Right forelimb (tissue), 1 donor: Measurements from ENCODE around the gene DQX1.

Experiments used
- DNase-seq: peaks from one replicate; pipeline ENCODE4 v3.0.0-alpha.2; 2018

DQX1 gene

DNA sequence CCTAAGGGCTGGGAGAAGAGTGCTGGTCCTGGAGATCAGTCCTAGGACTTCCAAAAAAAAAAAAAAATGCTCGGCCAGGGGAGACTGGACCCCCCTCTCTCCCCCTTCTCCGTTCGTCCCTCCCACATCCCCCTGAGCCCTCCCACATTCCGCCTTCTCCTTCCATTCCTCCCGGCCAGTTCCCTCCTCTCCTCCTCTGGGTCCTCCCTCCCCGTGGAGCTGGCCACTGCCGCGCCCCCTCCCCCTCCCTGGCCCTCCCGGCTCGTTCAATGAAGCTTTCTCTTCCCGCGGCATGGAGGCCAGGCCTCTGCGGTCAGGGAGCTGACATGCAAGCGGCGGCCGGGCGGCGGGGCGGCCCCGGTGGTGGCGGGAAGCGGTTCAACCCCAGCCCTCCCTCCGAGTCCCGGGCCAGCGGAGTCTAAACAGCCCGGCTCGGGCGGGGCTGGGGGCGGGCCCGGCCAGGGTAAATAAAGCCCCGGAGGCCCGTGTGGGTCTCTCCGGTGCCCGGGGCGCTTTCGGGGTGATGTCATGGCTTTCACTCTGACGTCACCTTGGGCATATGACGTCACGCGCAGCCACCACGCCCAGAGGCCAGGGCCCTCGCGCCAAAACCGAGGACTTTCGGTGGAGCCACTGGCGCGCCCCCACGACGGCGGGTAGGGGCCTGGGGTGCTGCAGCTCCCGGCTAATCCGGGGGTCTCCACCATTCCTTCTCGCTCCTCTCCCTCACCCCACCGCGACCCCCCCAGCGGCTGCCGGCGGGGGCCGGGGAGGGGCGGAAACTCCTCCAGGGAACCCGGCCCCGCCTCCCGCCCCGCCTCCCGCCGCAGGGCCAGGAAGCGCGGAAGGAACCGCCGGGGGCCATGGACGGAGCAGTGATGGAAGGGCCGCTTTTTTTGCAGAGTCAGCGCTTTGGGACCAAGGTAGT is 28.1 kb upstream of the DQX1 start, which contains the start of the genes DOK1 and LOXL3:
Gene DOK1 (plus strand): TSS at position 829 of the 928 bp plus-strand sequence. CDS start 35 bp downstream, at position 864.
Gene LOXL3 (minus strand): TSS at position 51 of the 928 bp plus-strand sequence. CDS start 1,308 bp downstream, outside the sequence.
- DNase-seq = peak; percentile 92

GRCh38 chr2:74552914-74553811 is 27.1 kb upstream of the DQX1 start:
- peak; percentile 61 for DNase-seq

DNA sequence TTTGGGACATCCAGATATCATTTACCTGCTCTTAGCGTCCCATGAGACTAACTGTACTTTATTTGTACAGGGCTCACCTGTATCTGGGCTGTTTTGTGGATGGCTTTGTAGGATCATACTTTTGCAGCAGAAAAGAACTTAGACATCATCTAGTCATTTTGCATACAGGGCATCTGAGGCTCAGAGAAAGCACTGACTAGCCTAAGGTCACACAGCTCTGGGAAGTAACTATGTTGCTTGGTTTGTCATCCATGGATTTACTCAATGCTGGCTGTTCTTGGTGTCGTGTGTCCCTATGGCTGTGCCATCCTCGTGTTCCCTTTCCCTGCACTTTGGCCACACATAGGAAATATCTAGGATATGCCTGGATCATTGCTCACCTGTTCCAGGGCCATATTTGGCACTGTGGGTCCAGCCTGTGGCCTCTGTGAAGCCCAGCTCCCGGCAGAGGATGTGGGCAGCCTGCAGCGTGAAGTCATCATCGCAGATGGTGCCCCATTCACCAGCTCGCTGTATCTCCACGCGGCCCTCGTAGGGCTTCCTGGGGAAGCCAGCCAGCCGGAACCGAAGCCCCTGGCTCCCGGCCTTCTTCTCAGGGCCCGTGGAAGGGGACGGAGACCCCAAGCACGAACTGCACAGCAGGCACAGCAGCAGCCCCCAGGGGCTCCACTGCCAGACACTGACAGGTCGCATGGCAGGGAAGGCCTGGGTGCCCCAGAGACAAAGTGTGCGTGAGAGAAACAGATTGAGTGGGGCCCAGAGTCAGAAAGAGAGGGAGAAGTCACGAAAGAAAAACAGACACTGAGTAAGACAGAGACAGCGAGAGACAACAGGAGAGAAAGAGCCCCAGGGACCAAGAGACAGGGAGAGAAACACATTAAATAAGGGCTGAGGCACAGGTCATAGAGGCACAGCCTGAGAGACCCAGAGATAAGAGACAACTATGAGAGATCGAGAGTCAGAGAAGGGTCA is 26.2 kb upstream of the DQX1 start:
- DNase-seq = no peak

- no peak for DNase-seq
Observed at GRCh38 chr2:74551530-74551929, 25.5 kb upstream of the DQX1 start.

DNA sequence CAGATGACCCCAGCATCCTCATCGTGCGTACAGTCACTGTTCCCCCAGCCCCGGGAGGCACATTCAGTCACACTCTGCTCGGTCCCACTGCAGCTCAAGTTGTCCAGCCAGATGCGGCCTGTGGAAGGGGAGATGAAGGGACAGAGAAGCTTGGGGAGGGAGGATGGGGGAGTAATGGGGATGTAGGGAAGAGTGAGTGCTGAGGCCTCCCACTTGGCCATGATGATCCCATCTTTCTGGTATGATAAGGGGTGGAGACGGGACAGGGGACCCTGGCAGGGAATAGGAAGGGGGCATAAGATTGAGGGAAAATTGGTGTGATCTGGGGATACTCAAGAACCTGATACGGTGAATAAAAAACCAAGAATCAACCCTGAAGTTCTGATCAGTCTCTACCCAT is 24.2 kb upstream of the DQX1 start:
- DNase-seq = no peak

- peak; percentile 77 for DNase-seq
Observed at GRCh38 chr2:74548900-74549826, 23.1 kb upstream of the DQX1 start.

DNA sequence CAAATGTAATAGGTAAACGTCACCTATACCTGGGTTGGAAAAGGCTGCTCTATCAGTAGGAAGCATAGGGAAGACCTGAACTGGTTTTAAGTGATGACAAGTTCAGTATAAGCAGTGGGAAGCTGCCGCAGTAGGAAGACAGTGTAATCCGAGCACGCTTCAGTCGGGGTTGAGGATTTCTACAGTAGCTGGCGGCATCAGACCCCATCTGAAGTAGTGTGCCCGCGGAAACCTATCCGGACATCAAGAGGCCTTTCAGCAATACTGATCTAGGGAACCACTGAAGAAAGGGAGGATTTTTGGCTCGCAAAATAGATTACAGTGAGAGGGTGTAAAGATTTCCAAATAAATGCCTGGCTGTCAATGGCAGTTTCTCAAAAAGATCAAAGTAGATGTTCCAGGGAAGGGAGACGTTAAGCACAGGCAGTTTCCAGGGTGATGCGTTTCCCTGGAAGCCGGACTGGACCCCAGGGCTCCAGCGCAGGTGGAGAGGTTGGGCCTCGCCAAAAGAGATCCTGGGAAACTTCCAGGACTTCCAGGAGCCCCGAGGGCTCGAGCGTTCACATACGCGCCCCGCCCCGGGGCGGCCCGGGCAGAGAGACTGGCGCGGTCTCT is 22.4 kb upstream of the DQX1 start:
- no peak for DNase-seq

- DNase-seq = no peak
Observed at GRCh38 chr2:74546004-74546403, 20.0 kb upstream of the DQX1 start.

DNA sequence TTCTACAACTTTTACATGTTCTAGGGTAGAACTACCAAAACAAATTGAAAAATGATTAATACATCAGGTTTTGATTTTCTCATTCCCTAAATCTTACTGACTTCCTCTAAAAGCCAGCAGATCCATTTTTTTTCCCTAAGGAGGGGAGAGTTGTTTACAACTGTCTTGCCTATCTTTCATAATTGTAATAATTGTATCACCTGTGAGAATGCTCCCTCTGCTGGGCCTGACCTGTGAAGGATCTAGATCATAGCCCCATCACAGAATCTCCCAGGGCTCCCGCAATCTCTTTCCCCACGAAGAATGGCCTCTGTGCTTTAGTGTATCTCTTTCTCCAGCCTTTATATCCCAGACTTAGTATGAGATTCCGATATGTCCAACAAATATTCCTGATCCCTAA is 18.6 kb upstream of the DQX1 start:
- DNase-seq = no peak

DNA sequence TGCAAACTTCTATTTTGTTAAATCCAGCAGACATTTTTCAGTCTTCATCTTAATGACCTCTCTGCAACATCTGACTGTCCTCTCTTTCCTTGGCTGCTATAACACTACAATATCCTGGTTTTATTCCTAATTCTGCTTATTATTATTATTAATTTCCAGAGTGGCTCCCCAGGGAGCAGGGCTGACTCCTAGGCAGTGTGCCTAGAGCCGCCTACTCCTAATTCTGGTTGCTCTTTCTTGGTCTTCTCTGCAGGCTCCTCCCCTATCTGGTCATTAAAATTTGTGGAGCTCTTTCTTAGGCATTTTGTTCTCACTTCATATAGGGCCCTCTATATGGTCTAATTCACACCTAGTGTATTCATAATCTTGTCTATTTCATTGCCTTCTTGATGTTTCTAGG is 16.9 kb upstream of the DQX1 start:
- DNase-seq = no peak

DNA sequence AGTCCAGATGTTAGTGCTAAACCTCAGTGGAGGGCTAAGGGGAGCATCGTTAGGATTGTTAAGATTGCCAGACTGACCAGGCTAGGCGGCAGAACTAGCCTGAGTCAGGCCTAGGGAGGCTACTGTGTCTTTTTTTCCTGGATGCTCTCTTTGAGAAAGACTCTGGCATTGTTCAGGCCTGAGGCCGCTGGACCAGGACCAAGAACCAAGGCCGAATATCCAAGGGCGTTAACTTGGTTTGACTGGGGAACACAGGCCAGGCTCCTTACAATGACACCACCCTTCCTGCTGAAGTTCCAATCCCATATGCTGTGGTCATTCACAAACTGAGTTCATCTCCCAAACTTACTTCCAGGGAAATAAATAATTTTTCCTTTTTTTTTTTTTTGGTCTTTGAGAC is 14.3 kb upstream of the DQX1 start:
- DNase-seq = no peak

DNA sequence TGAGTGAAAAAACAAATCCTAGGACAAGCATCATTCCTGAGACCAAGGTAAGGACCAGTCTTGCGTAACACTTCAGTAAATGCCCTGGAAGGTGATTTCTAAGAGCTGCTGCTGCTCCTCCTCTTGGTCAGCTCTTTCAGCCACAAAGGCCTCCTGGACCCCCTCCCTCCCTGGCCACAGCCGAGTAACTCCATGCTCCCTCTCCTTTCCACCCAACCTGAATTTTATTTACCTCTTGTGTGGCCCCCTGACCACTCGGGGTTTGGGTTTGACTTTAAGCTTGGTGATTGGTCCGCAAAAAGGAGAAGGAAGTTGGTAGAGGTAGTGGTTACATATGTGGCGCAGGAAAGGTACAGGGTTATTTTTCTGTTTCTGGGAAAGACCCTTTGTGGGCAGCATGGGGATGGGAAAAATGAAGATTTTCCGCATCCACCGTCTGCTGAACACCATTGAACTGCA is 12.9 kb upstream of the DQX1 start:
- DNase-seq = no peak

DNA sequence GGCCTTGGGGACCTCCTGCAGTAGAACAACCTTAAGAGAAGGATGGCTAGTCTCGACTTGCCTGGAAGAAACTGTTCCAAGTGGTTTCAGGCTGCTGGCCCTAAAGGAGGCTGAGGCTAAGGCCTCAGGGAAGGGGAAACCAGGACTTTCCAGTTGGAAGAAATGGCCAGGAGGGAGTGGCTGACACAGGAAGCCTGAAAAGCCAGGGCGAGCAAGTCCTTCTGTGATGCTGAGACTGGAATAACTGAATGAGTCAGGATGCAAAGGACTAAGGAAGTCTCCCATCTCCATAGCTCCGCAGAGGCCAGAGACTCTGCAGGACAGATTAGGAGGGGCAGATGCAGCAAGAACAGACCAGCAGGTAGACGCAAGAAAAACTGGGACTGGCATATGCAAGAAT is 11.1 kb upstream of the DQX1 start:
- no peak for DNase-seq

DNA sequence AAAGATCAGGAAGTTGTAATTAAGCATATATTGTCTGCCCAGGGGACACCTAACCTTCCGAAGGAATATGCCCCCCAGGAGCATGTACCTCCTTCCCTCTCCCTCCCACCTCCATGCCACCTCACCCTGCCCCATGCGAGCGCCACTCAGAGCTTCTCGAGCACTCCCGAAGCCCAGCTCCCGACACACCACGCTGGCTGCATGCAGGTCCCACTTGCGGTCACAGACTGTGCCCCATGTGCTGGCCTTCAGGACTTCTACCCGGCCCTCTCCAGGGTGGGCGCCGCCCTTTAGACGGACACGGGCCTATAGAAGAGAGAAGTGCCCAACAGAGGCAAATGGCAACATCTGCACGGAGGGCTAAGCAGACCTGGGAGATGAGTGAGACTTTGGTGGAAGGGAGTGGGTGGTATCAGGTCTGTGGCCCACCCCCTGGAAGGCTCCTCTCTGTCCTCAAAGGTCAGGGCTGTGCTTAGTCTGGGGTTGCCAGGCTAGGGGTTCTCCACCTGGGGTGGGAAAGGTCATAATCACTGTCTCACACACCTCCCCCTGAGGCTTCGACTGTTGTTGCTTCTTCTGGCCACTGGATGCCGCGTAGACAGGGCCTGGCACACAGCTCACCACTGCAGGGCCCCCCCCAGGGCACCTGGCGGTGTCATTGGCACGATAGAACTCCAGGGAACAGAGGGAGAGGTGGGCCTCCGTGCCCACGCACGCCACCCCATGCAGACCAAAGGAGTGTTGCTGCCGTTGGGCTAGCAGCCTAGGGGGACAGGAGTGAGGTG is 10.3 kb upstream of the DQX1 start:
- no peak for DNase-seq

GRCh38 chr2:74535440-74535965 is 9.5 kb upstream of the DQX1 start:
- no peak for DNase-seq

GRCh38 chr2:74534411-74534810 is 8.4 kb upstream of the DQX1 start:
- no peak for DNase-seq

- DNase-seq = no peak
Observed at GRCh38 chr2:74533464-74533863, 7.4 kb upstream of the DQX1 start.

GRCh38 chr2:74532222-74532621 is 6.2 kb upstream of the DQX1 start:
- DNase-seq = no peak

GRCh38 chr2:74531666-74532065 is 5.6 kb upstream of the DQX1 start:
- DNase-seq = no peak
